Measurements from ENCODE around the gene GIGYF2. TPM values are rescaled to one million over a fixed set of nuclear protein-coding genes. Genes with fewer than 3 reads are reported as not detected.

Gene GIGYF2
- total and polyA plus RNA-seq, 2 of the 13 experiments (the other 11 are each of a cell fraction or from before 2014, with no cell fraction given), result 44.9 to 73.5 TPM

GRCh38 chr2:232860593-232861241 is 163.6 kb downstream of the GIGYF2 start (continued):
- no peak for TF ChIP-seq SOX13 (IDR thresholded peaks at IDR 0.05)
- TF ChIP-seq SOX13 (CRISPR knock-in tag; conservative IDR thresholded peaks at IDR 0.05 in 1 of 2, IDR thresholded peaks at IDR 0.05 in 1 of 2), result peak in 1 of 2 experiments; percentile 71; a peak in 2 of 4 replicates
- no peak for TF ChIP-seq ZNF446 (CRISPR knock-in tag; IDR thresholded peaks at IDR 0.05)
- no peak for TF ChIP-seq ZNF431 (CRISPR knock-in tag; IDR thresholded peaks at IDR 0.05; ENCODE audit: borderline replicate concordance, low read depth)
- TF ChIP-seq PLRG1 (conservative IDR thresholded peaks at IDR 0.05), result no peak
- TF ChIP-seq CCDC6 (CRISPR knock-in tag; IDR thresholded peaks at IDR 0.05), result no peak
- peak; percentile 78; the same call in 1 of the 2 replicates for TF ChIP-seq NFKBIZ (CRISPR knock-in tag; IDR thresholded peaks at IDR 0.05)
- no peak for TF ChIP-seq GABPA (IDR thresholded peaks at IDR 0.05; ENCODE audit: low read depth, low read length)
- TF ChIP-seq GABPA (CRISPR knock-in tag; IDR thresholded peaks at IDR 0.05; ENCODE audit: low read depth), result no peak
- no peak for TF ChIP-seq MNT (IDR thresholded peaks at IDR 0.05)
- TF ChIP-seq ZNF354B (CRISPR knock-in tag; IDR thresholded peaks at IDR 0.05), result no peak
- TF ChIP-seq ZMAT5 (CRISPR knock-in tag; IDR thresholded peaks at IDR 0.05; ENCODE audit: borderline replicate concordance, low read depth), result no peak
- no peak for TF ChIP-seq HHEX (CRISPR knock-in tag; IDR thresholded peaks at IDR 0.05)
- TF ChIP-seq CREB1 (IDR thresholded peaks at IDR 0.05), result peak; percentile 83
- TF ChIP-seq CREB1 (CRISPR knock-in tag; IDR thresholded peaks at IDR 0.05), result peak; percentile 88
- 0 out of 2 replicates have a peak, but pooled peaks have one; percentile 64 for TF ChIP-seq ZNF543 (CRISPR knock-in tag; IDR thresholded peaks at IDR 0.05)
- no peak for TF ChIP-seq ZBTB1 (CRISPR knock-in tag; IDR thresholded peaks at IDR 0.05; ENCODE audit: borderline replicate concordance)
- TF ChIP-seq, protein P1, sequence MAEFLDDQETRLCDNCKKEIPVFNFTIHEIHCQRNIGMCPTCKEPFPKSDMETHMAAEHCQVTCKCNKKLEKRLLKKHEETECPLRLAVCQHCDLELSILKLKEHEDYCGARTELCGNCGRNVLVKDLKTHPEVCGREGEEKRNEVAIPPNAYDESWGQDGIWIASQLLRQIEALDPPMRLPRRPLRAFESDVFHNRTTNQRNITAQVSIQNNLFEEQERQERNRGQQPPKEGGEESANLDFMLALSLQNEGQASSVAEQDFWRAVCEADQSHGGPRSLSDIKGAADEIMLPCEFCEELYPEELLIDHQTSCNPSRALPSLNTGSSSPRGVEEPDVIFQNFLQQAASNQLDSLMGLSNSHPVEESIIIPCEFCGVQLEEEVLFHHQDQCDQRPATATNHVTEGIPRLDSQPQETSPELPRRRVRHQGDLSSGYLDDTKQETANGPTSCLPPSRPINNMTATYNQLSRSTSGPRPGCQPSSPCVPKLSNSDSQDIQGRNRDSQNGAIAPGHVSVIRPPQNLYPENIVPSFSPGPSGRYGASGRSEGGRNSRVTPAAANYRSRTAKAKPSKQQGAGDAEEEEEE (CRISPR knock-in tag; IDR thresholded peaks at IDR 0.05; ENCODE audit: borderline replicate concordance), result no peak
- no peak; the same call in none of the 2 replicates for TF ChIP-seq RAD21 (CRISPR knock-in tag; IDR thresholded peaks at IDR 0.05)
- TF ChIP-seq, protein P2, sequence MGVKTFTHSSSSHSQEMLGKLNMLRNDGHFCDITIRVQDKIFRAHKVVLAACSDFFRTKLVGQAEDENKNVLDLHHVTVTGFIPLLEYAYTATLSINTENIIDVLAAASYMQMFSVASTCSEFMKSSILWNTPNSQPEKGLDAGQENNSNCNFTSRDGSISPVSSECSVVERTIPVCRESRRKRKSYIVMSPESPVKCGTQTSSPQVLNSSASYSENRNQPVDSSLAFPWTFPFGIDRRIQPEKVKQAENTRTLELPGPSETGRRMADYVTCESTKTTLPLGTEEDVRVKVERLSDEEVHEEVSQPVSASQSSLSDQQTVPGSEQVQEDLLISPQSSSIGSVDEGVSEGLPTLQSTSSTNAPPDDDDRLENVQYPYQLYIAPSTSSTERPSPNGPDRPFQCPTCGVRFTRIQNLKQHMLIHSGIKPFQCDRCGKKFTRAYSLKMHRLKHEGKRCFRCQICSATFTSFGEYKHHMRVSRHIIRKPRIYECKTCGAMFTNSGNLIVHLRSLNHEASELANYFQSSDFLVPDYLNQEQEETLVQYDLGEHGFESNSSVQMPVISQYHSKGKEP (CRISPR knock-in tag; IDR thresholded peaks at IDR 0.05), result no peak
- no peak for TF ChIP-seq MBNL3 (CRISPR knock-in tag; conservative IDR thresholded peaks at IDR 0.05)
- peak; percentile 27; the same call in 1 of the 2 replicates for TF ChIP-seq ZNF615 (CRISPR knock-in tag; IDR thresholded peaks at IDR 0.05; ENCODE audit: borderline replicate concordance)
